Left ventricle myocardium inferior (tissue), 1 donor: Measurements from ENCODE around the gene SUFU. TPM values are rescaled to one million over a fixed set of nuclear protein-coding genes. Genes with fewer than 3 reads are reported as not detected.

Experiments
- DNase-seq: peaks from one replicate; pipeline ENCODE4 v3.0.0-alpha.2; 2020
- H3K27ac ChIP-seq: fragments of 200-600 bp; replicated peaks from 2 replicates; pipeline ENCODE4 v1.8.0; 2021
- H3K27me3 ChIP-seq: fragments of 200-600 bp; 2 replicates; pipeline ENCODE4 v1.8.0; 2021; ENCODE audit warnings: low read depth
- H3K36me3 ChIP-seq: fragments of 200-600 bp; 2 replicates; pipeline ENCODE4 v1.8.0; 2021
- H3K4me1 ChIP-seq: fragments of 200-600 bp; 2 replicates; pipeline ENCODE4 v1.8.0; 2021
- H3K4me3 ChIP-seq: fragments of 200-600 bp; 2 replicates; pipeline ENCODE4 v1.8.0; 2021; ENCODE audit warnings: mild to moderate bottlenecking, moderate library complexity
- H3K9me3 ChIP-seq: fragments of 200-600 bp; replicated peaks from 2 replicates; pipeline ENCODE4 v1.8.0; 2021
- CTCF ChIP-seq: fragments of 200-600 bp; IDR thresholded peaks from 2 replicates; pipeline ENCODE4 v1.8.0; 2021; ENCODE audit warnings: antibody characterized with exemption, mild to moderate bottlenecking, borderline replicate concordance
- intact Hi-C: fragments of 100-400 bp; cut with micrococcal nuclease; formaldehyde crosslinking; loops from one replicate; pipeline ENCODE4 v1.11.0; 2022
- total RNA-seq: library from RNA; stranded (reverse); fragmentation: NEBNext Ultra II Directional; extraction: Animal tissue kit (Norgen Biotek cat#: 25700); gene quantifications from one replicate; pipeline ENCODE4 v1.2.1, GENCODE V29; 2021
- donor health status: DM: no; HTN: yes; CAD: no; lungs with severe emphysema.

Gene SUFU
- total RNA-seq, 1 donor from 2014 or later = 7.9 TPM

- H3K4me3 ChIP-seq = no peak overlapping the region
- peaks cover 62% of the 10 kb centered on the region for H3K4me1 ChIP-seq
- intact Hi-C loops = no loop called here
- H3K27me3 ChIP-seq = no peaks in the 10 kb centered on the region
- H3K27ac ChIP-seq = peak overlapping the region; percentile 61
- DNase-seq = no peak
- H3K9me3 ChIP-seq = no peaks in the 10 kb centered on the region
- TF ChIP-seq CTCF = no peak
- H3K36me3 ChIP-seq = peaks cover 5% of the 10 kb centered on the region
Observed at GRCh38 chr10:102610441-102610887, 106.7 kb downstream of the SUFU start.

- Histone ChIP-seq H3K27me3 (no peaks in the 10 kb centered on the region), H3K36me3 (peaks cover 16% of the 10 kb centered on the region), H3K27ac (peak overlapping the region; percentile 61), H3K4me1 (peaks cover 67% of the 10 kb centered on the region), H3K4me3 (no peak overlapping the region), H3K9me3 (no peaks in the 10 kb centered on the region)
- no peak for TF ChIP-seq CTCF
- intact Hi-C loops = no loop called here
- no peak for DNase-seq
Observed at GRCh38 chr10:102611514-102612087, 107.8 kb downstream of the SUFU start.

GRCh38 chr10:102612964-102613275 lies 109.1 kb downstream of the SUFU start:
- Histone ChIP-seq H3K27me3 (no peaks in the 10 kb centered on the region), H3K4me1 (peaks cover 80% of the 10 kb centered on the region), H3K4me3 (no peak overlapping the region), H3K27ac (peak overlapping the region; percentile 65), H3K9me3 (no peaks in the 10 kb centered on the region), H3K36me3 (peaks cover 26% of the 10 kb centered on the region)
- DNase-seq = no peak
- intact Hi-C loops = no loop called here
- TF ChIP-seq CTCF = no peak

- no peaks in the 10 kb centered on the region for H3K27me3 ChIP-seq
- DNase-seq = no peak
- H3K27ac ChIP-seq = peak overlapping the region; percentile 65
- no peak overlapping the region for H3K4me3 ChIP-seq
- intact Hi-C loops = no loop called here
- peaks cover 26% of the 10 kb centered on the region for H3K36me3 ChIP-seq
- H3K4me1 ChIP-seq = peaks cover 83% of the 10 kb centered on the region
- no peaks in the 10 kb centered on the region for H3K9me3 ChIP-seq
- no peak for TF ChIP-seq CTCF
Observed at GRCh38 chr10:102613286-102613685, 109.5 kb downstream of the SUFU start.

GRCh38 chr10:102613785-102614184 lies 110.0 kb downstream of the SUFU start:
- no peak for TF ChIP-seq CTCF
- H3K27me3 ChIP-seq = no peaks in the 10 kb centered on the region
- peak; percentile 52 for DNase-seq
- H3K36me3 ChIP-seq = peaks cover 26% of the 10 kb centered on the region
- peaks cover 84% of the 10 kb centered on the region for H3K4me1 ChIP-seq
- peak overlapping the region; percentile 65 for H3K27ac ChIP-seq
- no peaks in the 10 kb centered on the region for H3K9me3 ChIP-seq
- no peak overlapping the region for H3K4me3 ChIP-seq
- intact Hi-C loops = no loop called here
